ENCODE results near the gene MYRIP. TPM values are rescaled to one million over a fixed set of nuclear protein-coding genes. Genes with fewer than 3 reads are reported as not detected.

Gene MYRIP
- total and polyA plus RNA-seq, 2 experiments from 2014 or later, result 1.5 to 1.8 TPM

DNA sequence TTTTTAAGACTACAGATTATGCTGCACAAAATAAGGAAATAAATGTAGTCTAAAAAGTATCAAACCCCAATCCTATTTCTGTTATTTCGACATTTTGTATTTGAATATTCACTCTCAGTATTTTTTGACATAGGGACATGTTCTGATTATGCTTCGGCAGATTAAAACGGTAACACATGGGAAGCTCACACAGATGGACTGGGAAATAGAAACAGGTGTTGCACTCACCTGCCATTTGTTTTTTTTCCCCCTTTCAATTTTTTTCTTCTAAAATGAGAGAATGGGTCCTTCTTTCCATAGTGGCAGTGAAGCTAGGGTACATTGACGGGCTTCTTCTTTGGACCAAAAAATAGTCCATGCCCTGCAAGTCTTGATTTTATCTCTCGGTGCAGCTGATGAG is 163.1 kb downstream of the MYRIP start (continued):
- TF ChIP-seq, protein P1, sequence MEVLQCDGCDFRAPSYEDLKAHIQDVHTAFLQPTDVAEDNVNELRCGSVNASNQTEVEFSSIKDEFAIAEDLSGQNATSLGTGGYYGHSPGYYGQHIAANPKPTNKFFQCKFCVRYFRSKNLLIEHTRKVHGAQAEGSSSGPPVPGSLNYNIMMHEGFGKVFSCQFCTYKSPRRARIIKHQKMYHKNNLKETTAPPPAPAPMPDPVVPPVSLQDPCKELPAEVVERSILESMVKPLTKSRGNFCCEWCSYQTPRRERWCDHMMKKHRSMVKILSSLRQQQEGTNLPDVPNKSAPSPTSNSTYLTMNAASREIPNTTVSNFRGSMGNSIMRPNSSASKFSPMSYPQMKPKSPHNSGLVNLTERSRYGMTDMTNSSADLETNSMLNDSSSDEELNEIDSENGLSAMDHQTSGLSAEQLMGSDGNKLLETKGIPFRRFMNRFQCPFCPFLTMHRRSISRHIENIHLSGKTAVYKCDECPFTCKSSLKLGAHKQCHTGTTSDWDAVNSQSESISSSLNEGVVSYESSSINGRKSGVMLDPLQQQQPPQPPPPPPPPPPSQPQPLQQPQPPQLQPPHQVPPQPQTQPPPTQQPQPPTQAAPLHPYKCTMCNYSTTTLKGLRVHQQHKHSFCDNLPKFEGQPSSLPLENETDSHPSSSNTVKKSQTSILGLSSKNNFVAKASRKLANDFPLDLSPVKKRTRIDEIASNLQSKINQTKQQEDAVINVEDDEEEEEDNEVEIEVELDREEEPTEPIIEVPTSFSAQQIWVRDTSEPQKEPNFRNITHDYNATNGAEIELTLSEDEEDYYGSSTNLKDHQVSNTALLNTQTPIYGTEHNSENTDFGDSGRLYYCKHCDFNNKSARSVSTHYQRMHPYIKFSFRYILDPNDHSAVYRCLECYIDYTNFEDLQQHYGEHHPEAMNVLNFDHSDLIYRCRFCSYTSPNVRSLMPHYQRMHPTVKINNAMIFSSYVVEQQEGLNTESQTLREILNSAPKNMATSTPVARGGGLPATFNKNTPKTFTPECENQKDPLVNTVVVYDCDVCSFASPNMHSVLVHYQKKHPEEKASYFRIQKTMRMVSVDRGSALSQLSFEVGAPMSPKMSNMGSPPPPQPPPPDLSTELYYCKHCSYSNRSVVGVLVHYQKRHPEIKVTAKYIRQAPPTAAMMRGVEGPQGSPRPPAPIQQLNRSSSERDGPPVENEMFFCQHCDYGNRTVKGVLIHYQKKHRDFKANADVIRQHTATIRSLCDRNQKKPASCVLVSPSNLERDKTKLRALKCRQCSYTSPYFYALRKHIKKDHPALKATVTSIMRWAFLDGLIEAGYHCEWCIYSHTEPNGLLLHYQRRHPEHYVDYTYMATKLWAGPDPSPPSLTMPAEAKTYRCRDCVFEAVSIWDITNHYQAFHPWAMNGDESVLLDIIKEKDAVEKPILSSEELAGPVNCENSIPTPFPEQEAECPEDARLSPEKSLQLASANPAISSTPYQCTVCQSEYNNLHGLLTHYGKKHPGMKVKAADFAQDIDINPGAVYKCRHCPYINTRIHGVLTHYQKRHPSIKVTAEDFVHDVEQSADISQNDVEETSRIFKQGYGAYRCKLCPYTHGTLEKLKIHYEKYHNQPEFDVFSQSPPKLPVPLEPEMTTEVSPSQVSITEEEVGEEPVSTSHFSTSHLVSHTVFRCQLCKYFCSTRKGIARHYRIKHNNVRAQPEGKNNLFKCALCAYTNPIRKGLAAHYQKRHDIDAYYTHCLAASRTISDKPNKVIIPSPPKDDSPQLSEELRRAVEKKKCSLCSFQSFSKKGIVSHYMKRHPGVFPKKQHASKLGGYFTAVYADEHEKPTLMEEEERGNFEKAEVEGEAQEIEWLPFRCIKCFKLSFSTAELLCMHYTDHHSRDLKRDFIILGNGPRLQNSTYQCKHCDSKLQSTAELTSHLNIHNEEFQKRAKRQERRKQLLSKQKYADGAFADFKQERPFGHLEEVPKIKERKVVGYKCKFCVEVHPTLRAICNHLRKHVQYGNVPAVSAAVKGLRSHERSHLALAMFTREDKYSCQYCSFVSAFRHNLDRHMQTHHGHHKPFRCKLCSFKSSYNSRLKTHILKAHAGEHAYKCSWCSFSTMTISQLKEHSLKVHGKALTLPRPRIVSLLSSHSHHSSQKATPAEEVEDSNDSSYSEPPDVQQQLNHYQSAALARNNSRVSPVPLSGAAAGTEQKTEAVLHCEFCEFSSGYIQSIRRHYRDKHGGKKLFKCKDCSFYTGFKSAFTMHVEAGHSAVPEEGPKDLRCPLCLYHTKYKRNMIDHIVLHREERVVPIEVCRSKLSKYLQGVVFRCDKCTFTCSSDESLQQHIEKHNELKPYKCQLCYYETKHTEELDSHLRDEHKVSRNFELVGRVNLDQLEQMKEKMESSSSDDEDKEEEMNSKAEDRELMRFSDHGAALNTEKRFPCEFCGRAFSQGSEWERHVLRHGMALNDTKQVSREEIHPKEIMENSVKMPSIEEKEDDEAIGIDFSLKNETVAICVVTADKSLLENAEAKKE (CRISPR knock-in tag; IDR thresholded peaks at IDR 0.05), result no peak

DNA sequence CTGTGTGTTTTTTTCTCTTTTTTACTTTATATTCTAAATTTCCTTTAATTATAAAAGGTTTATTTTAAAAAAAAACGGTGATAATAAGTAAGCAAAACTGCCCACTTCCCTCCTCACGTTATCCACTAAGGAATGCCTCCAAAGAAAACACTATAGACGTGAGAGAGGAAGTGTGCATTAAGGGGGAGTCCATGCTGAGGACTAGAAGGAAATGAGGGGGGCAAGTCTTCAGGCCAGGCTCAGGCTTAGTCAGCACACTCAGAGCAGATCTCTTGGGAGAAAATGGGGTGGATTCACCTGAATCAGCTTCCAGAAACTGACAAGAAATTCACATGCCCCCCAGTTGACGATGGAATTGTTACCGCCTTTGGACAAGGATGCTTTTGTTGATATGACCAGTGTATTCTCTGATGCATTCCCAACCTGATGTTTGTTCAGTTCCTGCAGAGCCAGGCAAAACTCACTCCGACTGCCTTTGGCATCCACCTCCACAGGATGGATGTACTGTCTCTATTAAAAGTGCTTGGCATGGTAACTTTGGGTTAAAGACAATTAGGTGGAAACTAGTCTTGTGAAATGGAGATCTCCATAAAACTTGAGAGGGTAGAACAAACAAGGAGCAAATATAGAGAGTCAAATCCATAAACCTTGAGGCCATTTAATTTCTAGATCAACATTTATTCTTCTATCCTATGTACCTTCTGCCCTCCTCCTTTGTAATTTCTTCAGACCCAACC is 167.8 kb downstream of the MYRIP start:
- H3K4me2 ChIP-seq, result no peak overlapping the region
- no peak overlapping the region for H2AFZ ChIP-seq
- H3K27ac Mint-ChIP-seq, result no peak overlapping the region
- peaks cover 4% of the 10 kb centered on the region; the same call in 2 of the 3 replicates for H3K4me1 Mint-ChIP-seq
- H3K9me2 ChIP-seq (ENCODE audit: insufficient read depth), result no peaks in the 10 kb centered on the region
- no peaks in the 10 kb centered on the region for H3K79me2 ChIP-seq (replicated peaks; ENCODE audit: insufficient read depth)
- H3K36me3 ChIP-seq (ENCODE audit: insufficient read depth), result no peaks in the 10 kb centered on the region
- H3K4me3 ChIP-seq, result no peak overlapping the region
- no peaks in the 10 kb centered on the region for H3K36me3 Mint-ChIP-seq (ENCODE audit: low read depth)
- H4K20me1 ChIP-seq (replicated peaks; ENCODE audit: insufficient read depth), result no peaks in the 10 kb centered on the region
- no peak overlapping the region for H3K27ac ChIP-seq (ENCODE audit: low read depth)
- H3K4me1 ChIP-seq (ENCODE audit: insufficient read depth), result peaks cover 5% of the 10 kb centered on the region; the same call in 1 of the 2 replicates
- H3K27me3 Mint-ChIP-seq (ENCODE audit: insufficient read depth, low read depth, poor library complexity), result peaks cover 3% of the 10 kb centered on the region
- no peak for ATAC-seq
- DNase-seq (ENCODE audit: low spot score), result no peak
- H3K4me3 Mint-ChIP-seq, result no peak overlapping the region
- H3K27me3 ChIP-seq (ENCODE audit: insufficient read depth), result no peaks in the 10 kb centered on the region
- H3K9me3 Mint-ChIP-seq, result no peaks in the 10 kb centered on the region; the same call in 2 of the 3 replicates
- H3F3A ChIP-seq (replicated peaks; ENCODE audit: low read depth), result no peaks in the 10 kb centered on the region
- TF ChIP-seq STAT1 (IDR thresholded peaks at IDR 0.05; ENCODE audit: unreplicated experiment), result no peak
- TF ChIP-seq JUNB (IDR thresholded peaks at IDR 0.05; ENCODE audit: unreplicated experiment), result no peak
- no peak for TF ChIP-seq NANOG (IDR thresholded peaks at IDR 0.05; ENCODE audit: borderline replicate concordance)
- TF ChIP-seq, protein P2, sequence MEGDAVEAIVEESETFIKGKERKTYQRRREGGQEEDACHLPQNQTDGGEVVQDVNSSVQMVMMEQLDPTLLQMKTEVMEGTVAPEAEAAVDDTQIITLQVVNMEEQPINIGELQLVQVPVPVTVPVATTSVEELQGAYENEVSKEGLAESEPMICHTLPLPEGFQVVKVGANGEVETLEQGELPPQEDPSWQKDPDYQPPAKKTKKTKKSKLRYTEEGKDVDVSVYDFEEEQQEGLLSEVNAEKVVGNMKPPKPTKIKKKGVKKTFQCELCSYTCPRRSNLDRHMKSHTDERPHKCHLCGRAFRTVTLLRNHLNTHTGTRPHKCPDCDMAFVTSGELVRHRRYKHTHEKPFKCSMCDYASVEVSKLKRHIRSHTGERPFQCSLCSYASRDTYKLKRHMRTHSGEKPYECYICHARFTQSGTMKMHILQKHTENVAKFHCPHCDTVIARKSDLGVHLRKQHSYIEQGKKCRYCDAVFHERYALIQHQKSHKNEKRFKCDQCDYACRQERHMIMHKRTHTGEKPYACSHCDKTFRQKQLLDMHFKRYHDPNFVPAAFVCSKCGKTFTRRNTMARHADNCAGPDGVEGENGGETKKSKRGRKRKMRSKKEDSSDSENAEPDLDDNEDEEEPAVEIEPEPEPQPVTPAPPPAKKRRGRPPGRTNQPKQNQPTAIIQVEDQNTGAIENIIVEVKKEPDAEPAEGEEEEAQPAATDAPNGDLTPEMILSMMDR (conservative IDR thresholded peaks at IDR 0.05; ENCODE audit: low read depth in 2 of 2), result no peak
- no peak for TF ChIP-seq EZH2 (IDR thresholded peaks at IDR 0.05; ENCODE audit: low read depth, unreplicated experiment)
- no peak for TF ChIP-seq CREB1 (CRISPR knock-in tag; IDR thresholded peaks at IDR 0.05; ENCODE audit: low read depth)
- TF ChIP-seq POLR2AphosphoS5 (IDR thresholded peaks at IDR 0.05; ENCODE audit: low read depth), result no peak
- TF ChIP-seq, protein P3, sequence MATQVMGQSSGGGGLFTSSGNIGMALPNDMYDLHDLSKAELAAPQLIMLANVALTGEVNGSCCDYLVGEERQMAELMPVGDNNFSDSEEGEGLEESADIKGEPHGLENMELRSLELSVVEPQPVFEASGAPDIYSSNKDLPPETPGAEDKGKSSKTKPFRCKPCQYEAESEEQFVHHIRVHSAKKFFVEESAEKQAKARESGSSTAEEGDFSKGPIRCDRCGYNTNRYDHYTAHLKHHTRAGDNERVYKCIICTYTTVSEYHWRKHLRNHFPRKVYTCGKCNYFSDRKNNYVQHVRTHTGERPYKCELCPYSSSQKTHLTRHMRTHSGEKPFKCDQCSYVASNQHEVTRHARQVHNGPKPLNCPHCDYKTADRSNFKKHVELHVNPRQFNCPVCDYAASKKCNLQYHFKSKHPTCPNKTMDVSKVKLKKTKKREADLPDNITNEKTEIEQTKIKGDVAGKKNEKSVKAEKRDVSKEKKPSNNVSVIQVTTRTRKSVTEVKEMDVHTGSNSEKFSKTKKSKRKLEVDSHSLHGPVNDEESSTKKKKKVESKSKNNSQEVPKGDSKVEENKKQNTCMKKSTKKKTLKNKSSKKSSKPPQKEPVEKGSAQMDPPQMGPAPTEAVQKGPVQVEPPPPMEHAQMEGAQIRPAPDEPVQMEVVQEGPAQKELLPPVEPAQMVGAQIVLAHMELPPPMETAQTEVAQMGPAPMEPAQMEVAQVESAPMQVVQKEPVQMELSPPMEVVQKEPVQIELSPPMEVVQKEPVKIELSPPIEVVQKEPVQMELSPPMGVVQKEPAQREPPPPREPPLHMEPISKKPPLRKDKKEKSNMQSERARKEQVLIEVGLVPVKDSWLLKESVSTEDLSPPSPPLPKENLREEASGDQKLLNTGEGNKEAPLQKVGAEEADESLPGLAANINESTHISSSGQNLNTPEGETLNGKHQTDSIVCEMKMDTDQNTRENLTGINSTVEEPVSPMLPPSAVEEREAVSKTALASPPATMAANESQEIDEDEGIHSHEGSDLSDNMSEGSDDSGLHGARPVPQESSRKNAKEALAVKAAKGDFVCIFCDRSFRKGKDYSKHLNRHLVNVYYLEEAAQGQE (IDR thresholded peaks at IDR 0.05; ENCODE audit: unreplicated experiment), result no peak
- no peak for TF ChIP-seq ZNF331 (CRISPR knock-in tag; IDR thresholded peaks at IDR 0.05; ENCODE audit: low read depth)
